Body of pancreas (tissue), 4 donors: ENCODE measurements around the gene ZNF888.

ENCODE experiments used
- CTCF ChIP-seq, 7 experiments: fragments of 450-650 bp in 4 of 7; fragments of 200-600 bp in 3 of 7; sonication (generic) in 3 of 7; IDR thresholded peaks; one replicate each; pipeline ENCODE4 v1.5.1; 2016 to 2019; ENCODE audit warnings: antibody characterized with exemption in 7 of 7
- POLR2A ChIP-seq, 3 donors: fragments of 450-650 bp; IDR thresholded peaks; one replicate each; pipeline ENCODE4 v1.6.1; 2016; ENCODE audit warnings: antibody characterized with exemption in 3 of 3, mild to moderate bottlenecking in 2 of 3

DNA sequence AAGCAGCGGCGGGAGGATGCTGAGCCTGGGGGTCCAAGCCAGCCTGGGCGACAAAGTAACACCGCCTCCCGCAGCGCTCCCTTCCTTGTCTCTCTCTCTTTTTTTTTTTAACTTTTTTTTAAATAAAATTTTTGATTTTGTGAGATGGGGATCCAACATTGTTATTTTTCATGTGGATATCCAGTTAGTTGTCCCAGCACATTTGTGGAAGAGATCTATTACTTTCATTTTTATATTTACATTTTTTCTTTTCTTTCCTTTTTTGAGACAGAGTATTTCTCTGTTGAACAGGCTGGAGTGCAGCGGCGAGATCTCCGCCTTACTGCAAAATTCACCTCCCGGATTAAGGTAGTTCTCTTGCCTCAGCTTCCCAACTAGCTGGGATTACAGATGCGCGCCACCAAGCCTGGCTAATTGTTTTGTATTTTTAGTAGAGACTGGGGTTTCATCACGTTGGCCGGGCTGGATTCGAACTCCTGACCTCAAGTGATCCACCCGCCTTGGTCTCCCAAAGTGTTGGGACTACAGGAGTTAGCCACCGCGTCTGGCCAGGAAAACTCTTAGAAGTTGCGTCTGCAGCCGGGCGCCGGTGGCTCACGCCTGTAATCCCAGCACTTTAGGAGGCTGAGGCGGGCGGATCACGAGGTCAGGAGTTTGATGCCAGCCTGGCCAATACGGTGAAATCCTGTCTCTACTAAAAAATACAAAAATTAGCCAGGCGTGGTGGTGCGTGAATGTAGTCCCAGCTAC lies 20.1 kb upstream of the ZNF888 start:
- TF ChIP-seq CTCF (IDR thresholded peaks at IDR 0.05) (no peak), POLR2A (IDR thresholded peaks at IDR 0.05) (no peak)
